ENCODE measurements around the gene SLC16A8.

Gene SLC16A8

GRCh38 chr22:38083931-38084631 is at the start of gene SLC16A8:
Gene SLC16A8 (minus strand): TSS chr22:38084184. CDS start chr22:38082873, 1,311 bp downstream.
- no peak for TF ChIP-seq CTCF (conservative IDR thresholded peaks at IDR 0.05; ENCODE audit: low read depth, low read length)
- Histone ChIP-seq H3K79me2 (ENCODE audit: insufficient read depth, low read depth) (no peaks in the 10 kb centered on the region), H2AFZ (ENCODE audit: low read depth) (no peak within 1 kb of the TSS), H3K9ac (no peak within 1 kb of the TSS), H3K4me2 (no peak within 1 kb of the TSS), H3K4me1 (ENCODE audit: low read depth, poor library complexity, severe bottlenecking) (no peaks in the 10 kb centered on the region), H3K27me3 (ENCODE audit: insufficient read depth, low read depth) (no peaks in the 10 kb centered on the region), H3K4me3 (IDR thresholded peaks at IDR 0.05; ENCODE audit: insufficient read depth, low read depth, low read length) (no peak within 1 kb of the TSS), H3K27ac (no peak within 1 kb of the TSS), H4K20me1 (ENCODE audit: insufficient read depth) (no peaks in the 10 kb centered on the region), H3K36me3 (ENCODE audit: insufficient read depth) (no peaks in the 10 kb centered on the region)

- no peak overlapping the region for H3K9ac ChIP-seq
- H2AFZ ChIP-seq (ENCODE audit: low read depth): no peak overlapping the region
- no peak overlapping the region for H3K27ac ChIP-seq
- H3K27me3 ChIP-seq (ENCODE audit: insufficient read depth, low read depth): no peaks in the 10 kb centered on the region
- H4K20me1 ChIP-seq (ENCODE audit: insufficient read depth): no peaks in the 10 kb centered on the region
- no peak overlapping the region for H3K4me3 ChIP-seq (IDR thresholded peaks at IDR 0.05; ENCODE audit: insufficient read depth, low read depth, low read length)
- peaks cover 8% of the 10 kb centered on the region for H3K4me1 ChIP-seq (ENCODE audit: low read depth, poor library complexity, severe bottlenecking)
- TF ChIP-seq CTCF (conservative IDR thresholded peaks at IDR 0.05; ENCODE audit: low read depth, low read length): no peak
- no peaks in the 10 kb centered on the region for H3K79me2 ChIP-seq (ENCODE audit: insufficient read depth, low read depth)
- H3K4me2 ChIP-seq: no peak overlapping the region
- no peaks in the 10 kb centered on the region for H3K36me3 ChIP-seq (ENCODE audit: insufficient read depth)
Observed at GRCh38 chr22:38133331-38133730, 49.3 kb upstream of the SLC16A8 start.

- Histone ChIP-seq H4K20me1 (ENCODE audit: insufficient read depth) (no peaks in the 10 kb centered on the region), H3K4me3 (IDR thresholded peaks at IDR 0.05; ENCODE audit: insufficient read depth, low read depth, low read length) (no peak overlapping the region), H3K4me1 (ENCODE audit: low read depth, poor library complexity, severe bottlenecking) (peaks cover 8% of the 10 kb centered on the region), H3K27ac (no peak overlapping the region), H3K9ac (no peak overlapping the region), H3K79me2 (ENCODE audit: insufficient read depth, low read depth) (no peaks in the 10 kb centered on the region), H3K4me2 (no peak overlapping the region), H3K36me3 (ENCODE audit: insufficient read depth) (no peaks in the 10 kb centered on the region), H2AFZ (ENCODE audit: low read depth) (no peak overlapping the region), H3K27me3 (ENCODE audit: insufficient read depth, low read depth) (no peaks in the 10 kb centered on the region)
- no peak for TF ChIP-seq CTCF (conservative IDR thresholded peaks at IDR 0.05; ENCODE audit: low read depth, low read length)
Observed at GRCh38 chr22:38132794-38133193, 48.8 kb upstream of the SLC16A8 start.

- no peak overlapping the region for H3K4me3 ChIP-seq (IDR thresholded peaks at IDR 0.05; ENCODE audit: insufficient read depth, low read depth, low read length)
- no peak overlapping the region for H3K4me2 ChIP-seq
- peaks cover 8% of the 10 kb centered on the region for H3K4me1 ChIP-seq (ENCODE audit: low read depth, poor library complexity, severe bottlenecking)
- TF ChIP-seq CTCF (conservative IDR thresholded peaks at IDR 0.05; ENCODE audit: low read depth, low read length): no peak
- no peak overlapping the region for H3K9ac ChIP-seq
- H2AFZ ChIP-seq (ENCODE audit: low read depth): no peak overlapping the region
- no peaks in the 10 kb centered on the region for H4K20me1 ChIP-seq (ENCODE audit: insufficient read depth)
- H3K27me3 ChIP-seq (ENCODE audit: insufficient read depth, low read depth): no peaks in the 10 kb centered on the region
- H3K36me3 ChIP-seq (ENCODE audit: insufficient read depth): no peaks in the 10 kb centered on the region
- no peaks in the 10 kb centered on the region for H3K79me2 ChIP-seq (ENCODE audit: insufficient read depth, low read depth)
- H3K27ac ChIP-seq: no peak overlapping the region
Observed at GRCh38 chr22:38132136-38132535, 48.2 kb upstream of the SLC16A8 start.
